GM19240 (cell line): ENCODE data around the gene SEPSECS.
"Not testable (repeated sequence)": the region's sequence is repeated elsewhere in the genome, so short reads cannot be mapped to it uniquely, and the experiment has no call there.

Source experiments
- DNase-seq: peaks from one replicate; pipeline ENCODE4 v3.0.0; 2011; ENCODE audit warnings: low spot score; ENCODE audit not compliant: insufficient read length

SEPSECS gene

DNA sequence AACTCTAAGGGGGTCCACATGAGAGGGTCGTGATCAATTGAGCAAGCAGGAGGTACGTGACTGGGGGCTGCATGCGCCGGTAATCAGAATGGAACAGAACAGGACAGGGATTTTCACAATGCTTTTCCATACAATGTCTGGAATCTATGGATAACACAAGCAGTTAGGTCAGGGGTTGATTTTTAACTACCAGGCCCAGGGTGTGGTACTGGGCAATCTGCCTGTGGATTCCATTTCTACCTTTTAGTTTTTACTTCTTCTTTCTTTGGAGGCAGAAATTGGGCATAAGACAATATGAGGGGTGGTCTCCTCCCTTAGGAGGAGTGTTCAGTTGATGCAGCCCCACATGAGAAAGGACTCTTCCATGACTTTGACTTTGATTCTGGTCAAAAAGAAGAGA lies 76.8 kb downstream of the SEPSECS start:
- not testable (repeated sequence) for DNase-seq

DNA sequence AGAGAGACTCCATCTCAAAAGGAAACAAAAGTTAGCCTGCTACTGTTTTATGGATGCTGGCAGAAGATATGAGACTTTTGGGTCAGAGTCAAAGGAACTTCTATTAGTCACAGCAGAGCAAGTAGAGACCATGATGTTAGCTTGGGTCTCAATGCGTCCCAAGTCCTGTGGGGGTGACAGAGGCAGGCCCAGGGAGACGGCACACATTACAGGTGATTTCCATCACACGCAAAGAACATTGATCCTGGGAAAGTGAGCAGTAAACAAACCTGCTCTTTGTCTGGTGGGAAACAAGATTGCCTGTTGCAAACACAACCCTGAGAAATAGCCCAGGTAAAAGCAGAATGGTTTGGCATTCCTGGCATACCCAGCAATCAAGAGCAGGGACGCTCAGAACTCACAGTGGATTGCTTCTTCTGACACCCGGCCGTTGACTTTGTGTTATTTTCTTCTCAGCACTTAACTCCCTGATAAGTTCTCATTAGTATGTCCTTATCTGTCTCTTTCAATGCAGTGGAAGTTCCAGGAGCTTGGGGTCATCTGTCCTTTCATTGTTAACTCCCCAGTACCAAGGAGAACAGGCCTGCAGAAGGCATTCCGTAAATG lies 78.3 kb downstream of the SEPSECS start:
- DNase-seq = no peak

DNA sequence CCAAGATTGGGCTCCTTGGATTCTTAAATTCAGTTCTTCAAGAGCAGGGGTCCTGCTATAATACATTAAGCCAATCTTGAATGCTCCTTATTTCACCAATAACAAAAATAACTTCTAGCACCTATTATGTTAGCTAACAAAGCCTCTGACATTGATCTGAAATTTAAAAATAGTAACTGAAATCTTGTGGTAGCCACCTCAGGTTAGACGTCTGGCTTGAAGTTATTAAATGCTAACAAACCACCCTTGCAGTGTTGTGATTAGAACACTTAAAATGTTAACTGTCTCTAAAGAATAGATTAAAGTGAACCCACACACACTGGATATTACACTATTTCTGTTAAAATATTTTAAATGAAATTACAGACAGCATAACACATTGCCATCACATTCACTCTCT lies 79.7 kb downstream of the SEPSECS start:
- no peak for DNase-seq

DNA sequence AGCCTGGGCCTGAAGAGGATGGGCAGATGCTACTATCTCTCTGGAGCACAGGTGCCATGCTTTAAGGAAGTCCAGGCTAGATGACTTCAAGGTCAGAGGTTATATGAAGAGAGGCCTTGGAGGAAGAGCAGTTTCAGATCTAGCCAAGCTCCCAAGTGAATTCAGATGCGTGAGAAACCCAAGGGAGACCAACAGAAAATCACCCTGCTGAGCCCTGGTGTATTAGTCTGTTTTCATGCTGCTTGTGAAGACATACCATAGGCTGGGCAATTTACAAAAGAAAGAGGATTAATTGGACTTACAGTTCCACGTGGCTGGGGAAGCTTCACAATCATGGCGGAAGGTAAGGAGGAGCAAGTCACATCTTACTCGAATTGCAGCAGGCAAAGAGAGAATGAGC lies 81.7 kb downstream of the SEPSECS start:
- no peak for DNase-seq

DNA sequence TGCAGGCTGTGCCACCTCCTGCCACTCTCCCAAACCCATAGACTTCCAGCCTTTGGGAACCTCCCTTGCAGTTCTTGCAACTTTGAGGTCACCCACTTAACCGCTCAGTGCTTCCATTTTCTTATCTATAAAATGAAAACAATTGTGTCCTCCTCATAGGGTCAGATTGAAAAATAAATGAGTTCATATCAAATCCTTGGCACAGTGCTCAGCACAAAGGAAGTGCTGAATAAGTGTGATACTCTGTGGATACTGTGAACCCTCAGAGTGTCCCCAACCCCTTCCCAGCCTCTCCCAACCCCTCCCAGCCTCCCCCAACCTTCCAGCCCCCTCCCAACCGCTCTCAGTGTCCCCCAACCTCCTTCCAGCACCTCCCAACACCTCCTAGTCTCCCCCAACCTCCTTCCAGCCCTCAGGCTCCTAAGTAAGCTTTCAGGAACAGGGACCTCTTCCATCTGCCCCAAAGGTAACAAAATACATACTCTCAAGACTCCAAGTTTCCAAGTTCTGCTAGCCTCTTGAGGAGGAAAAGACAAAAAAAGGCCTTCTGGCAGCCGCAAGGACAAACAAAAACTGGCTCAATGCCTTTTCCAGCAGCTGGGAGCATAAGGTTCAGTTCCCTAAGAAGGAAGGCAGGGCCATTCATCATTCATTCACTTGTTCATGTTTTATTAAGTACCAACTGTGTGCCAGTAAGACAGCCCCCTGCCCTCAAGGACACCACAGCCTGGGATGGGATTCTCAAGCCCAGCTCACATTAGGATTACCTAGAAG lies 83.4 kb downstream of the SEPSECS start:
- no peak for DNase-seq

DNA sequence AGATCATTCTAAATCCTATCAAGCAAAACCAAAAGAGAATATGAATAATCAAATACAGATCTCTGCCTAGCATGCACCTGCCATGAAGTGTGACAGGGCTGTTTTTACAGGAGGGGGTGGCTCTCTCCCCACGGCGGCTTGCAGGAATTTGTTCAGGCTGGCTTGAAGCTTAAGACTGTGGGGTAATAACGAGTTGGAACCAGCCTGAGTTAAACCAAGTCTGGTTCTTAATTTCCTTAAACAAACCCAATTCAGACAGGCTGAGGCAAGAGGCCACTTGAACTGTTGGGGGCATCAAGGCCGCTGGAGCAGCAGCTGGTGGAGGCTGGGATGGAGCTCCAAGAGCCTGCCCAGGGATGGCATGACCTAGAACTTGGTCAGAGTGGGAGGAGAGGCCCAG lies 84.4 kb downstream of the SEPSECS start:
- DNase-seq = no peak

DNA sequence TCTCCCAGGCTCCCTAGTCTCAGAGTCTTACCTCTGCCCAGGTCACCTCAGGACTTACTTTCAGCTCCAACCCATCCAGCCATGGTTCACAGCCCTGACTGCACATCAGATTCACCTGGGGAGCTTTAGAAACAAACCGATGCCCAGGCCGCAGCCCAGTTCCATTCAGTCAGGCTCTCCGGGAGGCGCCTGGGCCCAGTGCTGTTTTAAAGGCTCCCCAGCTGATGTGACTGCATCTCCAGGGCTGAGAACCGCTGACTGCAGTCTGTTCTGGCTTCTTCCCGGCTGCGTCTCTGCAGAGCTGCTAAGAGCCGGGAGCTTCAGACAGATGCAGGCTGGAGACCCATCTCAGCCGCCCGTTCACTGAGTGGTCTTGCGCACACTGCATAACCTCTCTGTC lies 85.1 kb downstream of the SEPSECS start:
- no peak for DNase-seq

DNA sequence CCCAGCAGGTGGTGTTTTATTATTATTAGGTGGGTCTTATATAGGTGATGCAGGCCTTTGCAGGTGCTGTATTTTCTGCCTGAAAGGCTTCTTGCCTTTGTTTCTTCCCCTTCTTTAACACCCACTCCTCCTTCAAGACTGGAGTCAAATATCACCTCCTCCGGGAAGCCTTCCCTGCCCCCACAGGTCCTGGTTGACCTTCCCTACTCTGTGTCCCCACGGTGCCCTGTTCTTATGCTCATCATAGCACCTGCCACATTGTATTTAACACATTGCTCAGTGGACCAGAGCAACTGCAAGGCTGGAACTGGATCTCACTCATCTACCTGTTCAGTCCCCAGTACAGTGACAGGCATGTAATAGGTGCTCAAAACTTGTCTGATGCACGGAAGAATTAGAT lies 89.7 kb downstream of the SEPSECS start:
- DNase-seq = no peak
